OCI-M2 (cell line): ENCODE data around the gene BARX1.
"Not testable (repeated sequence)": the region's sequence is repeated elsewhere in the genome, so short reads cannot be mapped to it uniquely, and the experiment has no call there.

ENCODE experiments used
- DNase-seq: peaks from one replicate; lab custom pipeline; 2025; ENCODE audit not compliant: unreplicated experiment; lab: John Stamatoyannopoulos, UW

BARX1 gene

DNA sequence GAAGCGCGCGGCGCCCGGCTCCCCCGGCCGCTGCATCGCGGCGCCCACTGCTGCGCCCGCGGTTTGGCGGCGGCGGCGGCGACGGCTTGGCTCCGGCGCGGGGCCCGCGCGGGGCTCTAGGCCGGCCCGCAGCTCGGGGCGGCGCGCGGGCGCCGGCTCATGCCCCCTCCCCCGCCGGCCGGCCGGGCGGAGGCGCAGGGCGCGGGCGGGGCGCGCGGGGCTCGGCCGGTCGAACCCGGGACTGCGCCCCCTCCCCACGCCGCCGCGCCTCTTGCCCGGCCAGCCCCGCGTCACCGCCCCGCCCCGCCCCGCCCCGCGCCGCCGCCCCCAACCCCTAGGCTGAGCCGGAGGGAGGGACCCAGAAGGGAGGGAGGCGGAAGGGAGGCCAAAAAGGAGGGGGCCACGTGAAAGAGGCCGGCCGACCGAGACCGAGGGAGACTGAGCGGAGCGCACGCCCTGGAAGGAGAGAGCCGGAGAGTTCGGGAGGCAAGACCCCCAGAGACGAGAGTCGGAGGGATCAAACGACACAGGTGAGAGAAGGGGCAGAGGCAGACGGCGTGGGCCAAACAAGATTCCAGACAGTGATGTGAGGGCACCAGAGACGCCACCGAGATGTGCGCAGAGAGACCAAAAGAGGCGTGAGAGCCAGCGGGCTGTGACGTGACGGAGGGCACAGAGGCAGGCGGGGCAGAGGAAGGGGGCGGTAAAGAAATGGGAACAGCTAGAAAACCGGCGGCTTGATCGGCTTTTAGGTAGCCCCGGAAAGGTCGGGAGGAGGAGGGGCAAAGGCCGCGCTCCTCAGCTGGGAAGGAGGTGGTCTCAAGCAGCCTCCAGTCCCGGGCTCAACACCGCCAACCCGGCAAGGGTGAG lies at the start of gene BARX1:
Gene BARX1 (minus strand): TSS at position 245 of the 870 bp plus-strand sequence. CDS start 209 bp downstream, at position 36.
- DNase-seq = no peak

DNA sequence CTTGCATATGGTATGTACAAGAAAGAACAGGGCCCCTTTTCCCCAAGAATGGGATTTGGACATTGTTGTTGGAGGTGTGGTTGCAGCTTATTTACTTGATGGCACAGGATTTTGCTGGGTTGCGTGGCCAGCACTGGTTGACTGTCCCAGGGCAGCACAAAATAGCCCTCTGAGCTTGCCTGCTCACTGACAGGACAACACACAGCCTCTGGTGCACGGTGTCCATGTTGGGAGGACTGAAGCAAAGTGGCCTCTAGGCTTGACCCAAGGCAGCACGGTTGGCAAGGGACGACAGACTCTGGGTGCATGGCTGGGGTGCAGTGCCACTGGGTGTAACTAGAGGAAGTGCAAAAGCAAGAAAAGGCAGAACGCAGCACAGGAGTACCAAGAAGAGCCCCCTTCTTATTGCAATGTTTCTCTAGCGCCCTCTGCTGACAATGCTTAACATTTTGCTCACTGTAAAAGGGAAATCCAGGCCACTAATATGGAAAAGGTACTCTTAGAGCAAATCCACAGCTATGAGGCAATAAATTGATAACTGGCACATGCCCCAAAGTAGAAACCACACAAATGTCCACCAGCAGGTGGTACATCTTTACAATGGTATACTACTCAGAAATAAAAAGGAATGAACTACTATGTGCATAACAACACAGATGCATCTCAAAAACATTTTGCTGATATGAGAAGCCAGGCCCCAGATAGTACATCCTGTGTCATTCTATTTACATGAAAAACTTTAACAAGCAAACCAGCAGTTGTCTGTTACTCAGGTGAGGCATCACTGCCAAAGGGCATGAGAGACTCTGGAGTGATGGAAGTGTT lies 47.4 kb upstream of the BARX1 start:
- peak; percentile 20 for DNase-seq

- no peak for DNase-seq
Measured at GRCh38 chr9:93996863-93997262, 41.7 kb upstream of the BARX1 start.

- no peak for DNase-seq
Measured at GRCh38 chr9:93996367-93996766, 41.2 kb upstream of the BARX1 start.

DNA sequence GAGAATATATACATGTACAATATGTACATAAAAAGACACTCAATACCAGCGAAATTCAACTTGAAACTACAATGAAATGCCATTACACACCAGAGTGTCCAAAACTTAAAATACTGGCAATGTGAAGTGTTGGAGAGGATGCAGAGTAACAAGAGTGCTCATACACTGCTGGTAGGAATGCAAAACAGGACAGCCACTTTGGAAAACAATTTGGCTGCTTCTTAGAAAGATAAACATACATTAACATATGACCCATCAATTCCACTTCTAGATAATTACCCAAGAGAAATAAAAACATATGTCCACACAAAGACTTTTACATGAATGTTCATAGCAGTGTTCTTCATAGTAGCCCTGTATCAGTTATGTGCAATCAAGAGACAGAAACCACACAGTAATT lies 39.4 kb upstream of the BARX1 start:
- no peak for DNase-seq

GRCh38 chr9:93994132-93994531 lies 39.0 kb upstream of the BARX1 start:
- DNase-seq = no peak

DNA sequence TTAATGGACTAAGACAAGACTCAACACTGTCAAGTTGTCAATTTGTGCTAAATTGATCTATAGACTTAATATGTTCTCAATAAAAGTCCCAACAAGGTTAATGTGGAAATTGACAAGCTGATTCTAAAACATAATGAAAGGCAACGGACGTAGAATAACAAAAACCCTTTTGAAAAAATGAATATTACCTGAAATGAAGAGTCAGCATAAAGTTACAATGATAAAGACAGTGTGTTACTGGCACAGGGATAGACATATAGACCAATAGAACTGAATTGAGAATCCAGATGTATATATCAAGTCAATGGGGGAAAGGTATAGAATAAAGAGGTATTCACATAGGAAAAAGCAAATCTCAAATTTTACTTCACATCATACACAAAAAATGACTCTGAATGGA lies 37.7 kb upstream of the BARX1 start:
- no peak for DNase-seq

DNA sequence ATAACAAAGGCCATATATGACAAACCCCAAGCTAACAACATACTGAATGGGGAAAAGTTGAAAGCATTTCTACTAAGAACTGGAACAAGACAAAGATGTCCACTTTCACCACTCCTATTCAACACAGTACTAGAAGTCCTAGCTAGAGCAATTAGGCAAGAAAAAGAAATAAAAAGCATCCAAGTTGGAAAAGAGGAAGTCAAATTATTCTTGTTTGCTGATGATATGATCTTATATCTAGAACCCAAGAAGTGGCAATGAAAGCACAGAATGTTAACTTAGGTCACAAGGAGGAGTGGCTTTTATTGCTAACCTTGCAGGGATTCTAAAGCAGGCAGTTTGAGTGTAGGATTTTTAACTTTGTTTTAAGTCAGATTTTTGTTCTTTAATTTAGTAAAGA lies 35.3 kb upstream of the BARX1 start:
- DNase-seq = no peak

DNA sequence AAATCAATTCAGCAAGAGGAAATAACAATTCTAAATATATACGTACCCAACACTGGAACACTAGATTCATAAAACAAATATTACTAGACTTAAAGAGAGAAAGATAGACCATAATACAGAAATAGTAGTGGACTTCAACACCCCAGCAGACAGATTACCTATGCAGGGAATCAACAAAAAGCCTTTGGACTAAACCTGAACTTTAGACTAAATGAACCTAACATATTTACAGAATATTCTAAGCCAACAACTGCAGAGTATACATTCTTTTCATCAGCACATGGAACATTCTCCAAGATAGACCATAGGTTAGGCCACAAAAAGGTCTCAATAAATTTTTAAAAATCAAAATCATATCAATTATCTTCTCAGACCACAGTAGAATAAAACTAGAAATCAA lies 32.9 kb upstream of the BARX1 start:
- no peak for DNase-seq

DNA sequence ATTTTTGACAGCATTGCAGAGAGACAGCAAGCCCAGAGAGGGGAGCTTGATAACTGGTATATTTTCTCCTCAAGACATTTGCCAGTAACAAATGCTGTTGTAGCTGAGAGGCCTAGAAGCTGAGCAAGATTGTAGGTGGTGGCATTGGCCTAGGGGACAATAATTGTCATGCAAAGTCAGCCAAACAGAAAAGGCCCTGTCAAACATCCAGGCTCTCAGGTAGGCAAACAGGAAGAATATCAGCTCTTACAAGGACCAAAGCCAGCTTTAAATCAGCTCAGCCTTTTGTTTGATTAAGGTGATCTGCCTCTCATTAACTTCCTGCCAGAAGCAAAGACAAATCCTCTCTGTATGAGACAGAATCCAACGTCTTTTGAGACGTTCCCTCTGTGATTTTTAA lies 29.7 kb upstream of the BARX1 start:
- DNase-seq = no peak

DNA sequence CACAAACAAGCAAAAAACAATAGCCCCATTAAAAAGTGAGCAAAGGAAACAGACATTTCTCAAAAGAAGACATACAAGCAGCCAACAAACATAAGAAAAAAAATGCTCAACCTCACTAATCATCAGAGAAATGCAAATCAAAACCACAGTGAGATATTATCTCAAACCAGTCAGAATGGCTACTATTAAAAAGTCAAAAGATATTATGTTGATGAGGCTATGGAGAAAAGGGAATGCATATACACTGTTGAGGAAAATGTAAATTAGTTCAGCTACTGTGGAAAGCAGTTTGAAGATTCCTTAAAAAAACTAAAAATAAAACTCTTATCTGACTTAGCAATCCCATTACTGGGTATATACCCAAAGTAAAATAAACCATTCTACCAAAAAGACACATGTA lies 28.7 kb upstream of the BARX1 start:
- DNase-seq = no peak

DNA sequence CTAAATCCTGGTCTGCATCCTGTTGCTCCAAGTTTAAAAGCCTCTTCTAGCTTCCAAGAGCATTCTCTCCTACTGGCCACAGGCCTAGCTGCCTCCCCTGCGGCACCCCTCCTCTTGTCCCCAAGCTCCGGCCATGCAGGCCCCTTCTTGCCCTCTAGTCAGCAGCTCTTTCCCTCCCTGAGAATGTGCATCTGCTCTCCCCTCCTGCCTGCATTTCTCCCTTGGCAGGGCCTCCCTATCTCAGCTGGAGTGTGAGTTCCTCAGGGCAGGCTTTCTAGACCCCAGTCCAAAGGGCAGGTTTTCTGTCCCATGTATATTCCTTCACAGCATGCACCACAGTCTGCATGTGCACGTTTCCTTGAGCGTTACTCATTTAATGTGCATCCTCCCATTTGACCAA lies 24.6 kb upstream of the BARX1 start:
- no peak for DNase-seq

GRCh38 chr9:93978551-93978950 lies 23.4 kb upstream of the BARX1 start:
- no peak for DNase-seq

- DNase-seq = no peak
Measured at GRCh38 chr9:93976973-93977372, 21.8 kb upstream of the BARX1 start.

- DNase-seq = no peak
Measured at GRCh38 chr9:93976081-93976480, 20.9 kb upstream of the BARX1 start.

DNA sequence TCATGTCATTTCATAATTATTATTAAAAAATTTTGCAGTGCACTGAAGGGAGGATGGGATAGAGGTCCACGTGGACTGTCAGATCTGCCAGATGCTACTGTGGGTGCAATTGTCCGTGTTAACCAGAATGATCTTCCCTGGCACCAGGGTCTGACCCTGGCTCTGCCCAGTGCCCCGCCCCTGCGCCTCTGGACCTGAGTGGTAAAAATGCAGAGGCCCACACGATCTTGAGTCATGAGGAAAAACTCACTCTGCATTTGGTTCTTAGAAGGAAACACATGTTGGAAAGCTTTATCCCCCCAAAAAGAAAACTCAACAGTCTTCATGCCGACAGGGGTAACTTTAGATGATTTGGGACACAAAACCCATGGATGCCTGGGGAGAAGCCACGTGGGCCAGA lies 20.1 kb upstream of the BARX1 start:
- DNase-seq = no peak

- DNase-seq = no peak
Measured at GRCh38 chr9:93974151-93974550, 19.0 kb upstream of the BARX1 start.

DNA sequence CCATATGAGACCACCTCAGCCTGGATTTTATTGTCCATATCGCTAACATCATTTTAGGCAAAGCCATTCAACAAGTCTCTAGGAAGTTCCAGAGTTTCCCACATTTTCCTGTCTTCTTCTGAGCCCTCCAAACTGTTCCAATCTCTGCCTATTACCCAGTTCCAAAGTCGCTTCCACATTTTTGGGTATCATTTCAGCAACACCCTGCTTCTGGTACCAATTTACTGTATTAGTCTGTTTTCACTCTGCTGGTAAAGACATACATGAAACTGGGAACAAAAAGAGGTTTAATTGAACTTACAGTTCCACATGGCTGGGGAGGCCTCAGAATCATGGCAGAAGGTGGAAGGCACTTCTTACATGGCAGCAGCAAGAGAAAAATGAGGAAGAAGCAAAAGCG lies 17.5 kb upstream of the BARX1 start:
- not testable (repeated sequence) for DNase-seq

DNA sequence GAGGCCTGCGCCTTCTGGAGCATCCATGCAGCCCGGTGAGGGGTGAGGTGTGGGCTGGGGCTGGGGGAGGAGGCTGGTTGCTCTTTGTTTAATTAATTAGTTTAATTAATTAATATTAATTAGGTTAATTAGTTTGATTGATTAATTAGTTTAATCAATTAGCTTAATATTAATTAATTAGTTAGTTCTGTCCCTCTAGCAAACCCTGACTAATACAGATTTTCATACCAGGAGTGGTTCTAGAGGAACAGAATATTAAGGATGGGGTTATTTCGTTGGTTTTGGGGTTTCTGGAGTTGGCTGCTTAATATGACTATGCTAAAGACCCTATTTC lies 14.1 kb upstream of the BARX1 start:
- DNase-seq = no peak

- DNase-seq = no peak
Measured at GRCh38 chr9:93968451-93969327, 13.5 kb upstream of the BARX1 start.

DNA sequence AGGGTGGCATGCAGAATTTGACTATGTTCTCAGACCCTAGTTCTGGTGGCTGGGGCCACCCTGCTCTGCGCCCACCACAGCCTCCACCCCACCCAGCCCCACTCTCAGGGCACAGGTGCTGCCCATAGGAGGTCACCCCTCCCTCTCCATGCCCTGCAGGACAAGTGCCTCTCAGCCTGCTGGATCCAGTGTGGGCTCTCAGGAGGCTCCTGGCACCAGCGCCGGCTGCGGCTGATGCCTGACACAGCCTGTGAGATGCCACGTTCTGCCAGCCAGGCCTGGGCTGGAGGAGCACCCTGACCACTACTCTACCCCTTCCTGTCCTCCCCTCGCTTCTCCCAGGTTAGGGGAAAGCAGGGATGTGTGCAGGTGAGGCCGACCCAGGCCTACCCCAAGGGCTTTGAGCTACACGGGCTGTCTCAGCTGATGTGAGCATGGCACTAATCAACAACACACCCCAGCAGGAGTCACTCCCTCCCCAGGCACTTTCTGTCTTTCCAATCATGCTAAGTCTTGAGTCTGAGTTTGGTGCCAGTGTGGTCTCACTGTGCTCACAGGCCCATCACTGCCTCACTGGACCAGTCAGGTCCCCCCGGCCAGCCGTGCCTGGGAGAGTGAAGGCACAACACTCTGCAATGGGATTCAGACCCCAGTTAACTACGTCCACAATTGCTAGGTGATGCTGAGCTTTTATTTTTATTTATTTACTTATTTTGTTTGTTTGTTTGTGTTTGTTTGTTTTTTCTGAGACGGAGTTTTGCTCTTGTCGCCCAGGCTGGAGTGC lies 12.1 kb upstream of the BARX1 start:
- no peak for DNase-seq
